GM06990 (cell line): Measurements from ENCODE around the gene PLEKHA6.

Experiments used
- DNase-seq: peaks from one replicate; pipeline ENCODE4 v3.0.0-alpha.2; 2011; ENCODE audit not compliant: insufficient read length; ENCODE audit errors: extremely low read depth
- H3K27me3 ChIP-seq: replicated peaks from 2 replicates; pipeline ENCODE4 v1.6.0; 2011; ENCODE audit warnings: low read length; ENCODE audit not compliant: control insufficient read depth, insufficient read depth
- H3K36me3 ChIP-seq: 2 replicates; pipeline ENCODE4 v1.5.1; 2011; ENCODE audit warnings: low read length; ENCODE audit not compliant: control insufficient read depth, insufficient read depth
- H3K4me3 ChIP-seq: replicated peaks from 2 replicates; pipeline ENCODE4 v1.5.1; 2011; ENCODE audit warnings: low read depth, mild to moderate bottlenecking, control low read depth, low read length
- TF ChIP-seq, protein P1 (sequence below): IDR thresholded peaks from 2 replicates; pipeline ENCODE4 v1.5.1; 2011; ENCODE audit warnings: low read length, control low read depth, mild to moderate bottlenecking, inconsistent platforms; ENCODE audit not compliant: insufficient read depth, poor library complexity, severe bottlenecking

The PLEKHA6 gene

DNA sequence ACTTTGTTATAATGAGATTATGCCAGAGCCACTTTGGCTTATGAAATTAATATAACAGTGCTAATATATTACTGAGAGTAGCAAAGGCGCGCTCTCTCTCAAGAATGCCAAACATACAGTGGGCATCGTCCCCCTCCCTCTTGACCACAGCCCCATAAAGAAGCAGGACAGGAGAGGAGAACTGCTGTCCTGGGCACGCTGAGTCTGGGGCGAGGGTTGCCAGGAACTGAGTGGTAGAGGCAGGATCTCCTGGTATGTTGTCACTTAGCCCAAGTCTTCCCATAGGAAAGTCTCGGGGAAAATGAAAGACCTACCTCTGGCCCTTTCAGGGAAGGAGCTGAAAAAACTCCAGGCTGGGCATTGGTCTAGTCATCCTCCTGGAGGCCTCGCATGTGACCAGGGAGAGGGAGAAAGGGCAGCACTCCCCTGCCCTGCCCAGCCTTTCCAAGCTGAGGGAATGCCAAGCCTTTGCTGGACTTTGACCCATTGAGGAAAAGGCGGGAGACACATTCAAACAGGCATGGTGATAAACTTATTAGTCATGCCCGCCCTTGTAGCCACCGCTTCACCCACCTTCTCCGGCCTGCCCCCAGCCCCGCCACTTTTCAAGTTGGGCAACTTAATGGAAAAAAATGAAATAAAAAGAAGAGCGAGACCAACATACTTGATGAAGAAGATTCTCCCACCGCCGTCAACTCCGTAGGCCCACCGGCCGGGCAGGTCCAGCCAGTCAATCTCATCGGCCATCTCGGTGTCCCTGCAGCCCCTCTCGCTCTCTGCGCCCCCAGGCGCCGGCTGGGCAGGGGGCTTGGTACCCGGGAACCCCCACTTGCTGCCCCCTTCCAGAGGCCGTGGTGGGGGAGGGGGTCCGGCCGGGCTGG is 17.4 kb upstream of the PLEKHA6 start:
- Histone ChIP-seq H3K4me3 (no peak overlapping the region), H3K36me3 (no peaks in the 10 kb centered on the region), H3K27me3 (no peaks in the 10 kb centered on the region)
- TF ChIP-seq, protein P1, sequence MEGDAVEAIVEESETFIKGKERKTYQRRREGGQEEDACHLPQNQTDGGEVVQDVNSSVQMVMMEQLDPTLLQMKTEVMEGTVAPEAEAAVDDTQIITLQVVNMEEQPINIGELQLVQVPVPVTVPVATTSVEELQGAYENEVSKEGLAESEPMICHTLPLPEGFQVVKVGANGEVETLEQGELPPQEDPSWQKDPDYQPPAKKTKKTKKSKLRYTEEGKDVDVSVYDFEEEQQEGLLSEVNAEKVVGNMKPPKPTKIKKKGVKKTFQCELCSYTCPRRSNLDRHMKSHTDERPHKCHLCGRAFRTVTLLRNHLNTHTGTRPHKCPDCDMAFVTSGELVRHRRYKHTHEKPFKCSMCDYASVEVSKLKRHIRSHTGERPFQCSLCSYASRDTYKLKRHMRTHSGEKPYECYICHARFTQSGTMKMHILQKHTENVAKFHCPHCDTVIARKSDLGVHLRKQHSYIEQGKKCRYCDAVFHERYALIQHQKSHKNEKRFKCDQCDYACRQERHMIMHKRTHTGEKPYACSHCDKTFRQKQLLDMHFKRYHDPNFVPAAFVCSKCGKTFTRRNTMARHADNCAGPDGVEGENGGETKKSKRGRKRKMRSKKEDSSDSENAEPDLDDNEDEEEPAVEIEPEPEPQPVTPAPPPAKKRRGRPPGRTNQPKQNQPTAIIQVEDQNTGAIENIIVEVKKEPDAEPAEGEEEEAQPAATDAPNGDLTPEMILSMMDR: no peak
- DNase-seq: no peak

DNA sequence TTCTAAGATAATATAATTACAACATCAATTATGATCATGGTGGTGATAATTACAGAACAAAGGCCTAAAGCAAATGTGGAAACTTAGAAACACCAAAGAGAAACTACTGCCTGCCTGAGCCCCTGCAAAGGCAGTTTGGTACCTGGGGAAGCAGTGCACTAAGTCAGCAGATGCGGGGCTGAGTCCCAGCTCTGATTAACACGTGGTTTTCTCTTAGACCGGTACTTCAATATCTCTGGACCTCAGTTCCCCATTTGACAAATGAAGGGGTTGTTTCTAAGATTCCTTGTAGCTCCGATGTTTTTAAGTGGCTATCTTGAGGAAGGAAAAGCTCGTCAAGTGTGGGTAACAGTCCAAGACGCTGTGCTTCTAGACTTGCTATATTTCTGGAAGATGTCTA is 16.7 kb upstream of the PLEKHA6 start:
- H3K4me3 ChIP-seq: no peak overlapping the region
- no peak for DNase-seq
- H3K27me3 ChIP-seq: no peaks in the 10 kb centered on the region
- H3K36me3 ChIP-seq: no peaks in the 10 kb centered on the region
- TF ChIP-seq, protein P1: no peak

DNA sequence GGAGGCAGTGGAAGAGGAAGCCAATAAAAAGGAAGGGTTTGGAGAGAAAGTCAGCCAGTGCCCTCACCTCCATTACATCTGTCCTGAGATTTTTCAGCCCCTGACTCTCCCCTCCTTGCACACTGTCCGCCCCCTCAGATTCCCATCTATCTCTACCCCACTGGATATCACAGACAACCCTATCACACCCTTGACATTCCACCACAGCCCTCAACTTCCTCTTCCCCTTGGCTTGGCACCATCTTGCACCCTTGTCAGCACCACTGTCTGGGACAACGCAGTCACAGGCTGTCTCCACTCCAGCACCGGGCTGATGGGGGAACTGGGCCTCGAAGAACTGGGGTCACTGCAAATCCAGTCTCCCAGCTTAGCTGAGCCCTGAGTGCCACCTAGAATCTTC is 14.2 kb upstream of the PLEKHA6 start:
- TF ChIP-seq, protein P1: no peak
- H3K36me3 ChIP-seq: no peaks in the 10 kb centered on the region
- no peak overlapping the region for H3K4me3 ChIP-seq
- H3K27me3 ChIP-seq: no peaks in the 10 kb centered on the region; the same call in 1 of the 2 replicates
- DNase-seq: no peak

DNA sequence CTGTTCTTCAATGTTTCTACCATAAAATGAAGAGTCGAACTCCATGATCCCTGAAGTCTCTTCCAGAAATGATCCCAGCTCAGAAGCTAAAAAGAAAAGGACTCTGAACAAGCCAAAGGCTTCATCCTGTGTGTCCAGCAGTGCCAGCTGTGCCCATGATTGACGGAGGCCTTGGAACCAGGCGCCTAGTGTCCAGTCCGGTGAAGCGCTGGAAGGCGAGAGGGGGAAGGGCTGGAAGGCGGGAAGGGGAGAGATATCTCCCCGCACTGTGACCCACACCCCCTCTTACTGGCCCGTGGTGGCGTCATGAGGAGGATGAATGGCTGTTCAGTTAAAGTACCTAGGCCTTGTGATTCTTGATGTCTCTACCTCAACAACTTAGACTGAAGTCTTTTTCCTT is 10.4 kb upstream of the PLEKHA6 start:
- no peak overlapping the region for H3K4me3 ChIP-seq
- no peaks in the 10 kb centered on the region for H3K36me3 ChIP-seq
- TF ChIP-seq, protein P1: no peak
- DNase-seq: no peak
- no peaks in the 10 kb centered on the region; the same call in none of the 2 replicates for H3K27me3 ChIP-seq

DNA sequence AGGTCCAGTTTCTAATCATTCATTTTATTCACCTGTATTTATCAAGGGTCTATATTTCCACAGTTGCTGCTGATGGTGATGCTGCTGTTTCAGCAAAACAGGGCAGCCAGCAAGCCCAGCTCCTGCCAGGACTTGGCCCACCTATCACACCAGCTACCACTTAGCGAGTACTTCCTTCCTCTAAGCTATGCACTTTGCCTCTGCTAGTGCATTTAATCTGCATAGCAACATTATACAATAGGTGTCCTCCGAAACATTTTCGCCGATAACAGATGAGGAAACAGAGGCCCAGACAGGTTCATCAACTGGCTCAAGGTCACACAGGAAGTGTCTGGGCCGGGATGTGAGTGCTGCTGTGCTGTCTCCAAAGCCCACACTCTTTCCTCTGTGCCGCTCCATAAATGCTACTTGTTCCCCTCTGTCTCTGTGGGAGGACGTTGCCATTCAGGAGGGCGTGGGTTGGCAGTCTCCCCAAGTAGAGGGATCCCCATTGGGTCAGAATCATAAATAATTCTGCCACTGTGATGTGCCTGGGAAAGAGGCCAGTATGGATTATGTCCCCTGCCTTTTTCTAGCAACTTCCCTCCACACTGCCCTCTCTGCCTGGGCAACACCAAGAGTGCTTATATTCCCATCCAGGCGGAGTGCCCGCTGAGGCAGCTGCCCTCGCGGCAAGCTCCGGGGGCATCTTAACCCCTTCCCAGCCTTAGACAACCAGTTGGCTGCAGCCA is 9.4 kb upstream of the PLEKHA6 start:
- TF ChIP-seq, protein P1: no peak
- no peak for DNase-seq
- Histone ChIP-seq H3K4me3 (no peak overlapping the region), H3K27me3 (no peaks in the 10 kb centered on the region; the same call in none of the 2 replicates), H3K36me3 (no peaks in the 10 kb centered on the region)
